GM18867 (cell line): Measurements from ENCODE around the gene FBXW11.

Experiments
- ATAC-seq: cut with Tn5 transposase; IDR thresholded peaks from one replicate; pipeline ENCODE4 v1.9.1; 2021; ENCODE audit warnings: mild to moderate bottlenecking, moderate library complexity; ENCODE audit not compliant: unreplicated experiment

FBXW11 gene

DNA sequence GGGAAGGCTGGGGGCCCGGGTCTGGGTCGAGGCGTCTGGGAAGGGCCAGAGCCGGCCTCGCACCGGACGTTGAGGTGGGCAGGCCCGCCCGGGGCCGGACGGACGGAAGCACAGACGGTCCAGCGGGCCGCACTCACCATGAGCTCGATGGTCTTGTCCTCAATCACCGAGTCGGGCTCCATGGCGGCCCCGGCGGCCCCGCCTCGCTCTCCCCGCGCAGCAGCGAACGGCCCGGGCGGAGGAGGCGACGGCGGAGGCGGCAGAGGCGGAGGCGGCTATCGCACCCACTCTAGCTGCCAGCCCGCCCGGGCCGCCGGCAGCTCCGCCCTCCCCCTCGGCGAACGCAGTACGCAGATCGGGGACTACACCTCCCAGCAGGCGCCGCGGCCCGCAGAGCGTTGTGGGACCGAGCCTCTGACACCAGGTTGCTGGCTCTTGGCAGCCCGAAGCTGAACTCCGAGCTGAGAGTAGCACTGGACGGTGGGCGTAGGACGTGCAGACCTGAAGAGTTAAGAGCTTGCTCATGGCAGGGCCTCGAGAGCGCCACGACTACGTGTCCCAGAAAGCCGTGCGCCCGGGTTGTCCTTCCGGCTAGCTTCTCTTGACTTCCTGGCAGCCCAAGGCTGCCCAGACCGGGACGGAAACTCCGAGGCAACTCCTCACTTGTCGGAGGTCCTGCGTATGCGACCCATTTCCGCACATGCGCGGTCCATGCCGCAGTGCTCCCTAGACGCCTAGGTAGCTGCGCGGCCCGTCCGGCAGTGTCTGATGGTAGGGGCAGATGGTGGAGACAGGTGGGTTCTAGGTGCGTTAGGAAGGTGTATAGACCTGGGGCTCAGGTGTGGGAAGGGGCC lies at the start of gene FBXW11:
TSS of gene FBXW11 (minus strand) at position 318 of the 854 bp plus-strand sequence. CDS start at position 182, 136 bp downstream.
- peak; percentile 81 for ATAC-seq

DNA sequence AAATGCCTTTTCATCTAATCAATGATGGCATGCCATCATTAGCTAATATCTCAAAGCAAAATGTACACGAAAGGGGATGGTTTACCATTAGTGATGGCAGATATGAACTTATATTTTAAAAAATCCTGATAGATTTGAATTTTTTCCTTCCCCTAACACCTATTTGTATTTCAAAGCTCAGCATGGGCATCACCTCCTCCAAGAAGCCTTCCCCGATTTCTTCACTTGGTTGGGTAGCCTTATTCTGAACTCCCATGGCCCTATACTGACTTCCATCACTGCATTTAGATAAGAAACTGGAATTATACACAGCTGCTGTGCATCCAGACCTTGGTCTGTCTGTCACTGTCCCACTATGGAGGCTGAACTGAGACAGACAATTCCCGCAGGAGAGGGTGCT lies 49.6 kb upstream of the FBXW11 start:
- ATAC-seq = no peak

DNA sequence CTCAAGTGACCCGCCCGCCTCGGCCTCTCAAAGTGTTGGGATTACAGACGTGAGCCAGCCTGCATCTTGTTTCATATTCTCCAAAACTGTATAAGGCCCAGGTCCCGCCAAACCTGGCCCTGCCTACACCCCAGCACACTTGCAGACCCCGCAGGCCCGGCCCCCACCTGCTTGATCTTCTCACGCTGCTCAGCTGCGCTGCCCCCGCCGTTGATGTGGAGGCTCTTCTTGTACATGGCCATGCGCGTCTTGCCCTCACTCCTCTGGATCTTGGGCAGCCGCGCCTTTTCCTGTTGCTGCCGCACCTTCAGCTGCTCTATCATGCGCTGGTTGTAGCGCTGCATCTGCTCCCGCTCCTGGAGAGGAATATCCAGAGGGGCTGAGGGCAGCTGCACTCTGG lies 49.0 kb upstream of the FBXW11 start:
- no peak for ATAC-seq

DNA sequence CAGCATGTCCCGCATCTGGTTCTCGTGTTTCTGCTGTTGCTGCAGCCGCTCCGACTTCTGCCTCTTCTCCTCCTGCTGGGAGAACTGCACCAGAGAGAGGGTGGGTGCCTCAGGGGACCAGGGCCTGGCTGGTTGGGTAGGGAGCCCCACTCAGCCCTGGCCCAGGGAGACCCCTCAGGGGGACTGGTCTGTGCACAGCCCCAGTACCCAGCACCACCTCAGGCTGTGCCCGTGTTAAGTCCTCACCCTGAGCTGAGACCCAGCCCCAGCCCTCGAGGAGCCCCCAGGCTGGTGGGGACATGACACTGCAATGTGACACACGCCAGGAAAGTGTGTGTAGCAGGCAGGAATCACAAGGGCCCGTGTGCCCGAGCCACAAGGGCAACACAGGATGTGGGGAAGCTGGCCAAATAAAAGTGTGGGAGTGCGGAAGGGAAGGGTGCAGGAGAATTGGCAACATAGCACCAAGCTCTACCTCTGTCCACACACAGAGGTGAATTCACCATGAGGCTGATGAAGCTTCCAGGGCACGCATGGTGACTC lies 48.2 kb upstream of the FBXW11 start:
- no peak for ATAC-seq

DNA sequence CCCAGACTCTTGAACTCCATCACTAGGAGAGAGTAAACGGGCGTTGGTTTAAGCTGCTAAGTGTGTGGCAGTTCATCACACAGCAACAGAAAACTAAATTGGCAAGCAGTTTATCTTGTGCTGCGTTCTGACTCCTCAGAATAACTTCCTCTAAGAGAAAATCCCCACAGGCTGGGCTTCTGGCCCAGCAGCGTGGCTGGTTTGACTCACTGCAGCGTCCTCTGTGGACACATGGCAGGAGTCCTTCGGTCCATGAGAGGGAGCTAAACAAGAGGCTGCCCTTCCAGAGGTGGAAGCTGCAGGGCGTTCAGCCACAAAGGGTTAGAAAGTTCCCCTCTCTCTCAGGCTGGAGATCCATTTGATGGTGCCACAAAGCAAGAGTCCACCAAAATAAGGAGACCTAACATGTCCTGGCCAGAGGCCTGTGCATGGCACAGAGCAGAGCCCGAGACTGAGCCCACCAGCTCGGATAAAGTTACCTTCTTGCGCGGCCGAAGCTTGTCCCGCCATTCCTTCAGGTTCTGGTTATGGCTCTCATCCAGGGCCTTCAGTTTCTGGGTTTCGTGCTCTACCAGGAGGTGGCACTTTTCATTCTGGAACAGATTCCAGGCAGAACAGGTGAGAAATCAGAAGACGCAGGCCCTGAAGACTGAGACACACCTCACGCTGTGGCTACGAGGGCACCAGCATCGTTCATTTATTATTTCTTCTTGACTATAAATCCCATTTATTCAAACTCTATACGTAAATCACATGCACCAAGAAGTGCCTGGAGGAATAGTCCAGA lies 46.2 kb upstream of the FBXW11 start:
- no peak for ATAC-seq

DNA sequence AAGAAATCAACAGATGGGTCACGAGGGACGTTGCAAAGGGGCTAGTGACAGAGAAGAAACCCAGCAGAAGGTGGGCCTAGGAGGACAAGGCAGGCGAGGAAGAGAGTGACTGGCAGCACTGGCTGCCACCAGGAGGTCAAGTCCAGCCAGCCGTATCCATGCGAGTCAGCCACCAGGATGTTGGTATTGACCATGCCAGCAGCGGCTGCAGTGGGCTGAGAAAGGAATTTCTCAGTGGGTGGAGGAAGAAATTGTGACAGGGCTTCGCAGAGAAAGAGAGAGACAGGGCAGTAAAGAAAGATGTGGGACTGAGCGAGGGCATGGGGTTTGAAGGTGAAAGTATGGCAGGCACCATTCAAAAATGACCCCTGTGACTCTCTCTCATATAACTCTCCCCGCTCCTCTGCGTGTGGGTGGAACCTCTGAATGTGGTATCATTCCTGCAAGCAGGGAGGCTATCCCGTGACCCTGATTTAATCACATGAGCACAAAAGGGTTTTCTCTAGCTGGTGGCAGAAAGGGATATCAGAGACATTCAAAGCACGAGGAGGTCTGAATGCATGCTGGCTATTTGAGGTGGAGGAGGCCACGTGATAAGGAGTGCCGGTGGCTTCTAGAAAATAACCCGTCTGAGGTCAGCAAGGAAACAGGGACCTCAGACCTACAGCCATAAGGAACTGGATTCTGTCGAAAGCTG lies 45.4 kb upstream of the FBXW11 start:
- ATAC-seq = no peak

DNA sequence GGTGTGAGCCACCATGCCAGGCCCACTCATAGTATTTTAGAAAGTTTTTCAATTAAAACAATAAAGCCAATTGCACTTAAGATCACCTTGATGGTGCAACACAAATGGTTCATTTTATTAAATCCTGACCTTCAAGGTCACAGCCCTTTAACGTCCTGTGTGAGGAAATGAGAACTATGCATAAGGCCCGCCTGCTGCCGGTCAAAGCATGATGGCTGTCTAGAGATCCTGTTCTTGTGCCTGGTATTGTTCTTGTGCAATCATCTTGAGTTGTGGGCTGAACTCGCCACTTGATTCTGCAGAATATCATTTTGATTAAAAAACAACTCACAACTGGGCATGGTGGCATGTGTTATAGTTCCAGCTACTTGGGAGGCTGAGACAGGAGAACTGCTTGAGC lies 43.6 kb upstream of the FBXW11 start:
- ATAC-seq = no peak

DNA sequence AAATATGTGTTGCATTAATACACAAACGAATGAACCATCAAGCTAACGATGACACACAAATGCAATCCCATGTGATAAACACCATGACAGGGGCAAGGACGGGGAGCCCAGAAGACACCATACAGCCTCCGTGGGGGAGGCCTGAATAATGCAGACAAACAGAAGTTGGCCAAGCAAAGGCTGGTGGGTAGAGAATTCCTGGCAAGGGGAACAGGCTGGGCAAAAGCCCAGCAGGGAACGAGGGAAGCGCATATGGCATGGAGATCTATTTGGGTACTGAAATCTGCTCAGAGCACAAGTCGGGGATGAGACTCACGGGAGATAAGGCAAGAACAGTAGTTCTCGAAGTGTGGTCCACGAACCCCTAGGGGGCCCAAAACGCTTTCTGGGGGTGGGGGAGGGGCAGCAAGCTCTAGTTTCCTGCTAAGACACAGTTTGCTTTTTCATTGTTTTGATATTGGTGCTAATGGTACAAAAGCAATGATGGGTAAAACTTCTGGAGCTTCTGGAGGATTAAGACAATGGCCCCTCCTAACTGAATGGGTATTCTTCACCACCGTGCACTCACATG lies 42.9 kb upstream of the FBXW11 start:
- no peak for ATAC-seq

DNA sequence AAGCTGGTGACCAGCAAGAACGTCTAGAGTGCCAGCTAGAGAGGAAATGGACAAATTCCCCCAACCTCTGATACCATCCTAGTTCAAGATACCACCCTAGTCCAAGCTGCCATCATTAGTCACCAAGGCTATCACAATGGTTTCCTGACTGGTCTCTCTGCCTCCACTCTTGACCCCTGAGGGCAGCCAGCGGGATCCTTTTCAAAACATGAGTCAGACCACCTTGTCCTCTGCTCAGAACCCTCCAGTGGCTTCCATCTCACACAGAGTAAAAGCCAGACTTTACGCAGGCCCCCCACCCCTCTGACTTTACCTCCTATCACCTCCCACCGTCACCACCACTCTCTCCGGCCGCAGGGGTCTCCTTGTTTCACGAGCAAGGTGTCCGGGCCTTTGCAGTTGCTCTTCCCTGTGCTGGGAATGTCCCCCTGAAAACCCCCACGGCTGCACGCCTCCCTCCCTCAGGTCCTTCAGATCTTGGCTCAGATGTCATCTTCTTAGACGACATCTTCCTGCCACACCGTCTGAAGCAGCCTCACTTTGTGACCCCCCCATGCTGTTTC lies 42.2 kb upstream of the FBXW11 start:
- no peak for ATAC-seq

DNA sequence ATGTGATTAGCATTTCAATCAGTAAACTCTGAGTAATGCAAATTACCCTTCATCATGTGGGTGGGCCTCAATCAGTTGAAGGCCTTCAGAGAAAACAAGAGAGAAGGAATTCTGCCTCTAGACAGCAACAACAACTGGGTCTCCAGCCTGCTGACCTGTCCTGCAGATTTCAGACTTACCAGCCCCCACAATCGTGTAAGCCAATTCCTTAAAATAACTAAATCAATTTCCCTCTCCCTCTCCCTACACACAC lies 41.7 kb upstream of the FBXW11 start:
- ATAC-seq = no peak

DNA sequence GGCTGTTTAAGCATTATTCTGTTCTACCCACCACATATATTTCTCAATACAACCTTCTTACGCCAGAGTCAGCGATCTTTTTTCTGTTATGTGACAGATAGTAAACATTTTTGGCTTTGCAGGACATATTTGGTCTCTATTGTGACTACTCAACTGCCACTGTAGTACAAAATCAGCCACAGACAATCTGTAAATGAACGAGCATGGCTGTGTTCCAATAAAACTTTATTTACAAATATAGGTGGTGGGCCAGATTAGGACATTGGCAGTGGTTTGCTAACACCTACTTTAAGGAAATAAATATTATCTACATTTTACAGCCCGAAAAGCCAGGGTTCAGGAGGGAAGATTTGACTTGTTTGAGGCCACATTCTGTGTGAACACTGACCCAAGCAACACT lies 40.2 kb upstream of the FBXW11 start:
- ATAC-seq = no peak

DNA sequence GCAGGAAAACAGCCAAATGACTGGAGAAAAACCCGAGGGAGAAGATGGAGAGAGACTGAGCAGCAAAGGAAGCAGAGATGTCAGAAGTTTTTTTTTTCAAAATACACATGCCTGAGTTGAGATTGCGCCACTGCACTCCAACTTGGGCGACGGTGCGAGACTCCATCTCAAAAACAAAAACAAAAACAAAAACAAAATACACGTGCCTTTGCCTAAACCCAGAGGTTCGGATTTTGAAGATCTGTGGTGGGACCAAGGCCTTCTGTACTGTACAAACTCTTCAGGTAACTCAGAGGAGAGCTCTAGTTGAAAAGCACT lies 38.8 kb upstream of the FBXW11 start:
- ATAC-seq = no peak

DNA sequence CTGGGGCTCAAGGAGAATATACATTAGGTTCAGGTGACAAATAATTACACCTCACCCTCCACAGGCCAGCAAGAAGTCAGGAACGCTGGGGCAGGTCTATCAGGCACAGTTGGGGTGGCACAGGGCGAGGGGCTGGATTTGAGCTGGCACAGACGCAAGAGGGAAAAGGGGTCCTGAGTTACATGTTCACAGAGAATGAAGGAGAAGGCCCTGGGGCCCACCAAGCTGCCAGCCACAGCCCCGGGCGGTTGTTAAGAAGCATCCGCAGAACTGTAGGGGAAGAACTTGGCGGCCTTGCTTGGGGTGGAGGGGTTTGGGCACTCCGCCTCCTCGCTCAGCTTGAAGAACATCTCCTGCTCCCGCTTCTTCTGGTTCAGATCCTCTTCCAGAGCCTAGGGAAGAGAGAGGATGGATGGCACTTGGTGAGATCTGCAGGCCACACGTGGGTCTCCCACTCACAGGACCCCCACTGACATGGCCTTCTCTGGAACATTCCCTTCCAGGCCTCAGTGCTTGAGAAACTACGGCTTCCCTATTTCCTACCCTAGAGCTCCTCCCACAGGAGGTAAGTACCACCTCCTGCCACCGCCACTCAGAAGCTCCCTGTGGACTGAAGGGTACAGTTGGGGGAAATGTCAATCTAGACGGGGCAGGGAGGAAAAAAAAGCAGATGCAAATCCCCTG lies 38.3 kb upstream of the FBXW11 start:
- ATAC-seq = no peak

DNA sequence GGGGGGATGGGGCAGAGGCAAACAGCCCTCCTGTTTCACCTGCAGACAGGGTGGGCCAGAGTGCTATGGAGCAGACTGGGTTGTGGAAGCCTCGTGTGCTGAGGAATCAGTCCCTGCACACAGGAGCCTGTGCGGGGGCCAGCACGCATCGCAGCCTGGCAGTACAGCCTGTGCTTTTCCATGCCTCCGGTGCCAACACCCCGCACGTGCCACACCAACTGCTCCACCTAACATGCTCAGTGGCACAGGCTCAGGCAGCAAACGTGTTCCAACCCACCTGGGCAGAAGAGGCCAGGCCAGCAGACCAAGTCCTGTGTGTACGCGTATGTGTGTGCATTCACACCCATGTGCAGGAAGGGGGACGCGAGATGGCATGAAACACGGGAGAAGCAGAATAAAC lies 37.4 kb upstream of the FBXW11 start:
- no peak for ATAC-seq

DNA sequence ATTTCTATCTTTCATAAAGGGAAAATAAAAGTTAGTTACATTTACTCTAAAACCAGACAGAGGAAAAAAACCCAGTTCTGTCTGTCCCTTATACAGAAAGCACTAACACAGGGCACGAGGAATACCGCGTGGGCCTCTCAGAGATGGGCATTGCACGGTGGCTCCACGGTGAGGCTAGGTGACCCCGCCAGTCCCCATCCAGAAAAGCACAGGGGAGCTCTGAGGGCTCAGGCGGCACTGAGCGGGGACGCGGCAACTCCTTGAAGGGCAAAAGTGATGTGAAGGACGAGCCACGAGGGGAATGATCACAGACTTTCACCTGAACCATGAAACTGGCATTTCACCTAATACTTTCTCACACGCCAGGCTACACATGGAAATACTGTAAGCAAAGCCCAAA lies 35.7 kb upstream of the FBXW11 start:
- no peak for ATAC-seq

DNA sequence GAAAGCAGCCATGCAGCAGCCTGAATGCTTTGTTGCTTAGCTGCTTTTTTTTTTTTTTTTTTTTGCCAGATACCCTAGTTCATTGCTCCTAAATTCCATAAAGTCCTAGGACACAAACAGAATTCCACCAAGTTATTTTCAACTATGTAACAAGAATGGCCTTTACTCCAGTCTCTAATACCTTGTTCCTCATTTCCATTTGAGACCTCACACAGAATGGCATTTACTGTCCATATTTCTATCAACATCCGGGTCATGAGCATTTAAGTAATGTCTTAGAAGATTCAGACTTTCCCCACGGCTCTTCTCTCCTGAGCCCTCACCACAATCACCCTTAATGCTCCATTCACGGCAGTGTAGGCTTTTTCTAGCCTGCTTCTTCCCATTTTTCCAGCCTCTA lies 31.7 kb upstream of the FBXW11 start:
- no peak for ATAC-seq

DNA sequence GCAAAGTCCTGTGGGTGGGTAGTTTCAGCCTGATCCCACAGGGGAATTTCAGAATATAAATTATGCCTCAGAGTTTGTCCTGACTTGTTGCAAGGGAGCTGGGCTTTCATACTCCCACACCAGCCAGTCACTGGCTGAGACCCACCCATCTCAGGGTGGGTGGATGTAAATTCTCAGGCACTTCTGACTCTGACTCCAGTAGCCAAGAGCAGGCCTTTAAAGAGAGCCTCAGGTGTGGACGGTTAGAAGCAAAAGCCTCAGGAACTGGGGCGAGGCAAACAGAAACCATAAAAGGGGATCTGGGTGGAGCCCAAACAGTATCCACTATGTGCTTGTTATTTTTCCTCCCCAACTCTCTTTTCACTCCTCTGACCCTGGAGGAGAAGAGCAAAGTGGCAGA lies 28.6 kb upstream of the FBXW11 start:
- ATAC-seq = peak; percentile 73

DNA sequence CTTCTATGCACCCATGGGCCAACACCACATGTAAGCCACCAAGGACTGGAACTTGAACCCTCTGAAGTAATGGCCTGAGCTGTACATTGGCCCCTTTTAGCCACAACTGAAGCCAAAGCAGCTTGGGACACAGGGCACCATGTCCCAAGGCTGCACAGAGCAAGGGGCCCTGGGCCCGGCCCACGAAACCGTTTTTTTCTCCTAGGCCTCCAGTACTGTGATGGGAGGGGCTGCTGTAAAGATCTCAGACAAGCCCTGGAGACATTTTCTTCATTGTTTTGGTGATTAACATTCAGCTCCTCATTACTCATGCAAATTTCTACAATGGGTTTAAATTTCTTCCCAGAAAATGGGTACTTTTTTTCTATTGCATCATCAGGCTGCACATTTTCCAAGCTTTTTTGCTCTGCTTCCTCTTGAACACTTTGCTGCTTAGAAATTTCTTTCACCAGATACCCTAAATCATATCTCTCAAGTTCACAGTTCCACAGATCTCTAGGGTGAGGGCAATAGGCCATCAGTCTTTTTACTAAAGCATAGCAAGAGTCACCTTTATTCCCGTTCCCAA lies 25.5 kb upstream of the FBXW11 start:
- no peak for ATAC-seq

DNA sequence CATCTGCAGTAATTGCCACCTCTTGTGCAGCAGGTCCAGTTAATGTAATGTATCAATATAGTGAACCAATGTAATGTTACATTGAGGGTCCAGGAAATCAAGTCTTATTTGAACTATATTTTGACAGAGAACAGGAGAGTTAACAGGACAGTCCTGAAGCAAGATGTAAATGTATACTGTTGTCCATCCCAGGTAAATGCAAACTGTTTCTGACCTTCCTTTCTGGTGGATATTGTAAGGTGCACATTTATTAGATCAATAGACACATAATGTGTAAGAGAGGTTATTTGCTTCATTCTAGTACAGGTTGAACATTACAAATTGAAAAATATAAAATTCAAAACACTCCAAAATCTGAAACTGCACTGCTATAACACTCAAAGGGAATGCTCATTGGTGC lies 23.4 kb upstream of the FBXW11 start:
- ATAC-seq = no peak

DNA sequence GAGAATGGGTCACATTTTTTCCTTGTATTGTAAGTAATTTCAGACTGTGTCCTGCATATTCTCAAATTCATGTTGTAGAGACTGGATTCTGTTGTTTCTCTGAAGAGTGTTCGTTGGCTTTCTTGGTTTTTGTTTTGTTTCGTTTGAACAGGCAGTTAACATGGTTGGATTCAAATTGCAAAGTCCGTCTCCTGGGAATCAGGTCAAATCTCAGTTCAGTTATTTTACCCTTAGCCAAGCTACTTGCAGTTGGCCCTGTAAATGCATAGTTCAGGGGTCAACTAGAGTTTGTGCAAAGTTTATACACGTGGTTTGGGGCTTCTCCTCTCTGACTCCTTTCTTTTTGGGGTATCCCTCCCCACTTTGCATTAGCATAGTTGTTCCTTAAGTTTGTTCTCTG lies 21.7 kb upstream of the FBXW11 start:
- ATAC-seq = no peak
